ENCODE results near the gene DTWD2. TPM values are rescaled to one million over a fixed set of nuclear protein-coding genes. Genes with fewer than 3 reads are reported as not detected.

Gene DTWD2
- total and polyA plus RNA-seq, 2 of the 4 experiments (the other 2 are of a cell fraction), result 1.2 to 1.8 TPM

DNA sequence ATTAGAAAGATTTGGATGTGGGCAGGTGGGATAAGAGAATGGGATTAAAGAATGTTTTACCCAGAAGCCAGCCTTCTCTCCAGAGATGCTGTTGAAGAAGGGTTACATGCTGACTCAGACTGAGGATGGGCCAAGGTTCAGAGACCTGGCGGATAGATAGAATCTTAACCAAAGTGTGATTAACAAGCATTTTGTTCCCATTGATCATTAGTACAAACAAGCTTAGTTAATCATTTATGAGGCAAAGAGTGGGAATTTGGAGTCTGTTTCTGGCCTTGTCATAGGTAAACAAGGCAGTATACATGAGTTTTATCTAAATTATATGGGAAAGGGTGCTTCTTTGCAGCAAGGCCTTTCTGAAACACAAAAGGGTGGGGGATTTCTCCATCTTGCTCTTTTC lies 20.8 kb upstream of the DTWD2 start:
- Histone ChIP-seq H3K9ac (ENCODE audit: low read depth, low read length) (no peak overlapping the region), H3K27ac (ENCODE audit: insufficient read depth, low read length) (no peak overlapping the region), H2AK5ac (ENCODE audit: low read depth, low read length) (no peak overlapping the region), H3K4ac (ENCODE audit: low read depth, low read length) (no peak overlapping the region), H4K8ac (ENCODE audit: low read depth in 2 of 2, low read length in 2 of 2) (no peak overlapping the region), H3K27me3 (ENCODE audit: control insufficient read depth, insufficient read depth, low read length) (no peaks in the 10 kb centered on the region), H4K20me1 (ENCODE audit: insufficient read depth, low read length) (no peaks in the 10 kb centered on the region), H2BK15ac (ENCODE audit: low read depth, low read length) (no peak overlapping the region), H3K56ac (ENCODE audit: extremely low read depth, insufficient read depth, low read length) (no peak overlapping the region), H3K4me3 (ENCODE audit: insufficient read depth, low read depth, low read length) (no peak overlapping the region), H2BK120ac (ENCODE audit: low read depth, low read length) (no peak overlapping the region), H3K36me3 (ENCODE audit: control insufficient read depth, insufficient read depth, low read length) (no peaks in the 10 kb centered on the region), H3K4me2 (ENCODE audit: low read depth, low read length) (no peak overlapping the region), H3K14ac (replicated peaks; ENCODE audit: low read depth, low read length) (no peak overlapping the region), H2AK9ac (replicated peaks; ENCODE audit: low read depth, low read length, poor library complexity) (no peak overlapping the region), H3K9me1 (ENCODE audit: insufficient read depth, low read length) (no peaks in the 10 kb centered on the region), H4K91ac (ENCODE audit: insufficient read depth, low read depth, low read length) (no peak overlapping the region), H3K23ac (ENCODE audit: low read depth, low read length) (no peak overlapping the region), H3K79me1 (ENCODE audit: low read depth in 1 of 2, low read length in 2 of 2) (no peaks in the 10 kb centered on the region), H2AFZ (replicated peaks; ENCODE audit: low read length, poor library complexity) (no peak overlapping the region), H4K5ac (ENCODE audit: low read depth, low read length) (no peak overlapping the region), H3K9me3 (ENCODE audit: control insufficient read depth, insufficient read depth, low read length) (no peaks in the 10 kb centered on the region), H2BK5ac (ENCODE audit: low read depth, low read length, poor library complexity, severe bottlenecking) (no peak overlapping the region), H3K18ac (ENCODE audit: low read depth, low read length) (no peak overlapping the region), H2BK20ac (ENCODE audit: low read depth, low read length) (no peak overlapping the region), H3K4me1 (ENCODE audit: control insufficient read depth, insufficient read depth, low read length) (no peaks in the 10 kb centered on the region)
- ATAC-seq (ENCODE audit: low read depth) (no peak), DNase-seq (no peak)
- WGBS, 2 experiments (ENCODE audit: extremely low coverage in 2 of 2, insufficient read length in 1 of 2), result no CpG with 5 or more reads among the region's 1 CpG
- CTCF ChIA-PET, result no interaction called here
- in situ Hi-C loops (cut with MboI; ENCODE audit: low sequenced_read_pairs) (no loop called here), intact Hi-C loops (cut with micrococcal nuclease) (no loop called here), dilution Hi-C loops (cut with HindIII; ENCODE audit: low sequenced_read_pairs, unreplicated experiment) (no loop called here)
- no TSS peak for BruUV-seq (replicated peaks)
- TF ChIP-seq MXI1 (IDR thresholded peaks at IDR 0.05; ENCODE audit: borderline replicate concordance, low read depth, low read length), result no peak
- no peak for TF ChIP-seq POLR2A (IDR thresholded peaks at IDR 0.05; ENCODE audit: low read depth, low read length)
- POLR2A ChIA-PET (ENCODE audit: unreplicated experiment), result no interaction called here
